Nephron progenitor cell (in vitro differentiated cells): ENCODE results near the gene BPIFA1.

Experiments used
- DNase-seq: peaks from one replicate; pipeline ENCODE4 v3.0.0; 2021
- H3K27ac Mint-ChIP-seq: 2 replicates; pipeline ENCODE4 v1.8.0; 2021; ENCODE audit warnings: mild to moderate bottlenecking, moderate library complexity, mixed read lengths
- H3K27me3 Mint-ChIP-seq: 2 replicates; pipeline ENCODE4 v1.8.0; 2021; ENCODE audit warnings: mild to moderate bottlenecking, low read depth, mixed read lengths; ENCODE audit not compliant: poor library complexity
- H3K36me3 Mint-ChIP-seq: 2 replicates; pipeline ENCODE4 v1.8.0; 2021; ENCODE audit warnings: low read depth, mixed read lengths
- H3K4me1 Mint-ChIP-seq: 2 replicates; pipeline ENCODE4 v1.8.0; 2021; ENCODE audit warnings: mixed read lengths
- H3K4me3 Mint-ChIP-seq: 2 replicates; pipeline ENCODE4 v1.8.0; 2021; ENCODE audit warnings: mild to moderate bottlenecking, moderate library complexity, mixed read lengths
- H3K9me3 Mint-ChIP-seq: 2 replicates; pipeline ENCODE4 v1.8.0; 2021; ENCODE audit warnings: mild to moderate bottlenecking, moderate library complexity, mixed read lengths
- CTCF ChIP-seq: fragments of 200-600 bp; sonication (generic); IDR thresholded peaks from 2 replicates; pipeline ENCODE4 v1.5.0; 2021; ENCODE audit warnings: antibody characterized with exemption

BPIFA1 gene

GRCh38 chr20:33261465-33261864 is 25.7 kb downstream of the BPIFA1 start:
- no peak for TF ChIP-seq CTCF
- H3K36me3 Mint-ChIP-seq, result no peaks in the 10 kb centered on the region
- H3K27ac Mint-ChIP-seq, result no peak overlapping the region
- peaks cover 24% of the 10 kb centered on the region for H3K27me3 Mint-ChIP-seq
- no peaks in the 10 kb centered on the region for H3K9me3 Mint-ChIP-seq
- no peaks in the 10 kb centered on the region for H3K4me1 Mint-ChIP-seq
- no peak for DNase-seq
- no peak overlapping the region for H3K4me3 Mint-ChIP-seq

- TF ChIP-seq CTCF, result peak; percentile 75
These were observed 26.9 kb downstream of the BPIFA1 start for GRCh38 chr20:33262658-33263065.

GRCh38 chr20:33263784-33264183 is 28.0 kb downstream of the BPIFA1 start:
- no peaks in the 10 kb centered on the region for H3K36me3 Mint-ChIP-seq
- H3K4me1 Mint-ChIP-seq, result no peaks in the 10 kb centered on the region
- H3K9me3 Mint-ChIP-seq, result no peaks in the 10 kb centered on the region
- no peak for TF ChIP-seq CTCF
- peaks cover 37% of the 10 kb centered on the region for H3K27me3 Mint-ChIP-seq
- H3K27ac Mint-ChIP-seq, result no peak overlapping the region
- no peak overlapping the region for H3K4me3 Mint-ChIP-seq
- no peak for DNase-seq

More at GRCh38 chr20:33262658-33263065, 26.9 kb downstream of the BPIFA1 start:
- H3K4me1 Mint-ChIP-seq, result no peaks in the 10 kb centered on the region
- H3K9me3 Mint-ChIP-seq, result no peaks in the 10 kb centered on the region
- H3K27ac Mint-ChIP-seq, result no peak overlapping the region
- H3K27me3 Mint-ChIP-seq, result peaks cover 26% of the 10 kb centered on the region
- DNase-seq, result peak; percentile 51
- no peaks in the 10 kb centered on the region for H3K36me3 Mint-ChIP-seq
- no peak overlapping the region for H3K4me3 Mint-ChIP-seq

- Mint-ChIP-seq H3K4me3 (no peak overlapping the region), H3K36me3 (no peaks in the 10 kb centered on the region), H3K27ac (no peak overlapping the region), H3K4me1 (peaks cover 2% of the 10 kb centered on the region), H3K9me3 (no peaks in the 10 kb centered on the region), H3K27me3 (peaks cover 50% of the 10 kb centered on the region)
- no peak for TF ChIP-seq CTCF
- no peak for DNase-seq
These were observed 31.9 kb downstream of the BPIFA1 start for GRCh38 chr20:33267701-33268100.

- peaks cover 13% of the 10 kb centered on the region for H3K4me1 Mint-ChIP-seq
- peaks cover 46% of the 10 kb centered on the region for H3K27me3 Mint-ChIP-seq
- H3K9me3 Mint-ChIP-seq, result no peaks in the 10 kb centered on the region
- H3K36me3 Mint-ChIP-seq, result no peaks in the 10 kb centered on the region
- TF ChIP-seq CTCF, result no peak
- H3K27ac Mint-ChIP-seq, result no peak overlapping the region
- H3K4me3 Mint-ChIP-seq, result no peak overlapping the region
- DNase-seq, result no peak
These were observed 36.5 kb downstream of the BPIFA1 start for GRCh38 chr20:33272155-33272873.
